Erythroblast (primary cell): ENCODE results near the gene CAVIN1.
"Not testable (repeated sequence)": the region's sequence is repeated elsewhere in the genome, so short reads cannot be mapped to it uniquely, and the experiment has no call there.

Experiments used
- GATA1 ChIP-seq: IDR thresholded peaks from 2 replicates; pipeline ENCODE4 v1.6.1; 2011; ENCODE audit warnings: low read depth, mild to moderate bottlenecking, control low read depth, low read length, moderate library complexity
- POLR2A ChIP-seq: IDR thresholded peaks from 2 replicates; pipeline ENCODE4 v1.6.1; 2011; ENCODE audit warnings: mild to moderate bottlenecking, low read length

DNA sequence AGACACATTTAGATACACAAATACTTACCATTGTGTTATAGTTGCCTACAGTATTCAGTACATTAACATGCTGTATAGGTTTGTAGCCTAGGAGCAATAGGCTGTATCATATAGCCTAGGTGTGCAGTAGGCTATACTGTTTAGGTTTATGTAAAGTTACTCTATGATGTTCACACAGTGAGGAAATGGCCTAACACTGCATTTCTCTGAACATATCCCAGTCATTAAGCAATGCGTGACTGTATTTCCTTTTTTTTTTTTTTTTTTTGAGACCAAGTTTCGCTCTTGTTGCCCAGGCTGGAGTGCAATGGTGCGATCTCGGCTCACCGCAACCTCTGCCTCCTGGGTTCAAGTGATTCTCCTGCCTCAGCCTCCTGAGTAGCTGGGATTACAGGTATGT, 5.1 kb downstream of the CAVIN1 start:
- not testable (repeated sequence) for TF ChIP-seq POLR2A, GATA1
